Measurements from ENCODE around the gene NUP205. TPM values are rescaled to one million over a fixed set of nuclear protein-coding genes. Genes with fewer than 3 reads are reported as not detected.
A peak's percentile ranks its signal among the peaks of the same experiment; 100 is the strongest.

NUP205 gene
- total RNA-seq, 2 experiments from 2014 or later, result 84.8 to 92.7 TPM

GRCh38 chr7:135523146-135523545, 34.6 kb upstream of the NUP205 start:
- H3K4me3 Mint-ChIP-seq, result no peak overlapping the region
- DNase-seq, result no peak
- H3K9me3 Mint-ChIP-seq, result no peaks in the 10 kb centered on the region
- H3K4me1 Mint-ChIP-seq, result no peaks in the 10 kb centered on the region
- H3K36me3 Mint-ChIP-seq, result peaks cover 1% of the 10 kb centered on the region
- POLR2A ChIA-PET, result no interaction called here
- H3K27ac Mint-ChIP-seq, result no peak overlapping the region
- peaks cover 4% of the 10 kb centered on the region for H3K27me3 Mint-ChIP-seq
- ATAC-seq (ENCODE audit: low read depth), result no peak

- Mint-ChIP-seq H3K9me3 (no peaks in the 10 kb centered on the region), H3K4me1 (no peaks in the 10 kb centered on the region), H3K4me3 (no peak overlapping the region), H3K27me3 (peaks cover 12% of the 10 kb centered on the region), H3K36me3 (peaks cover 1% of the 10 kb centered on the region), H3K27ac (no peak overlapping the region)
- DNase-seq, result no peak
- POLR2A ChIA-PET, result no interaction called here
- no peak for ATAC-seq (ENCODE audit: low read depth)
These were observed 32.3 kb upstream of the NUP205 start for GRCh38 chr7:135525426-135525825.

- Mint-ChIP-seq H3K27ac (no peak overlapping the region), H3K4me1 (no peaks in the 10 kb centered on the region), H3K27me3 (peaks cover 14% of the 10 kb centered on the region), H3K9me3 (no peaks in the 10 kb centered on the region), H3K4me3 (no peak overlapping the region), H3K36me3 (peaks cover 1% of the 10 kb centered on the region)
- ATAC-seq (ENCODE audit: low read depth), result no peak
- DNase-seq, result no peak
- POLR2A ChIA-PET, result no interaction called here
These were observed 30.7 kb upstream of the NUP205 start for GRCh38 chr7:135527025-135527424.

- POLR2A ChIA-PET, result no interaction called here
- Mint-ChIP-seq H3K4me1 (peaks cover 2% of the 10 kb centered on the region), H3K9me3 (no peaks in the 10 kb centered on the region), H3K36me3 (no peaks in the 10 kb centered on the region), H3K4me3 (no peak overlapping the region), H3K27me3 (peaks cover 24% of the 10 kb centered on the region), H3K27ac (no peak overlapping the region)
- ATAC-seq (ENCODE audit: low read depth), result no peak
- no peak for DNase-seq
These were observed 21.6 kb upstream of the NUP205 start for GRCh38 chr7:135536150-135536549.

GRCh38 chr7:135537453-135537852, 20.3 kb upstream of the NUP205 start:
- Mint-ChIP-seq H3K4me3 (no peak overlapping the region), H3K27me3 (peaks cover 19% of the 10 kb centered on the region), H3K4me1 (peaks cover 2% of the 10 kb centered on the region), H3K9me3 (no peaks in the 10 kb centered on the region), H3K27ac (no peak overlapping the region), H3K36me3 (no peaks in the 10 kb centered on the region)
- ATAC-seq (ENCODE audit: low read depth) (no peak), DNase-seq (no peak)
- POLR2A ChIA-PET, result interaction anchor here (0.6 kb wide), 1 partner anchor 59 kb away, joined by 4 read pairs; no protein-coding TSS in a partner anchor

GRCh38 chr7:135537905-135538304, 19.8 kb upstream of the NUP205 start:
- H3K9me3 Mint-ChIP-seq, result no peaks in the 10 kb centered on the region
- DNase-seq, result no peak
- no peak overlapping the region for H3K4me3 Mint-ChIP-seq
- peaks cover 2% of the 10 kb centered on the region for H3K4me1 Mint-ChIP-seq
- H3K27me3 Mint-ChIP-seq, result peaks cover 17% of the 10 kb centered on the region
- POLR2A ChIA-PET, result interaction anchor here (0.6 kb wide), 1 partner anchor 58 kb away, joined by 4 read pairs; no protein-coding TSS in a partner anchor
- no peaks in the 10 kb centered on the region for H3K36me3 Mint-ChIP-seq
- no peak overlapping the region for H3K27ac Mint-ChIP-seq
- ATAC-seq (ENCODE audit: low read depth), result no peak

GRCh38 chr7:135538376-135538775, 19.3 kb upstream of the NUP205 start:
- Mint-ChIP-seq H3K4me3 (no peak overlapping the region), H3K27me3 (peaks cover 17% of the 10 kb centered on the region), H3K9me3 (no peaks in the 10 kb centered on the region), H3K27ac (no peak overlapping the region), H3K36me3 (no peaks in the 10 kb centered on the region), H3K4me1 (peaks cover 2% of the 10 kb centered on the region)
- DNase-seq, result no peak
- POLR2A ChIA-PET, result interaction anchor here (0.6 kb wide), 1 partner anchor 58 kb away, joined by 4 read pairs; no protein-coding TSS in a partner anchor
- ATAC-seq (ENCODE audit: low read depth), result no peak

- ATAC-seq (ENCODE audit: low read depth) (no peak), DNase-seq (no peak)
- no peaks in the 10 kb centered on the region for H3K36me3 Mint-ChIP-seq
- no peak overlapping the region for H3K27ac Mint-ChIP-seq
- H3K4me1 Mint-ChIP-seq, result peaks cover 2% of the 10 kb centered on the region
- no peak overlapping the region for H3K4me3 Mint-ChIP-seq
- H3K9me3 Mint-ChIP-seq, result no peaks in the 10 kb centered on the region
- peaks cover 13% of the 10 kb centered on the region for H3K27me3 Mint-ChIP-seq
- POLR2A ChIA-PET, result interaction anchor here (0.6 kb wide), 1 partner anchor 9 kb away, joined by 4 read pairs; no protein-coding TSS in a partner anchor
These were observed 18.1 kb upstream of the NUP205 start for GRCh38 chr7:135539629-135540028.

- H3K36me3 Mint-ChIP-seq, result no peaks in the 10 kb centered on the region
- H3K9me3 Mint-ChIP-seq, result no peaks in the 10 kb centered on the region
- POLR2A ChIA-PET, result no interaction called here
- H3K27ac Mint-ChIP-seq, result no peak overlapping the region
- DNase-seq, result no peak
- H3K27me3 Mint-ChIP-seq, result peaks cover 13% of the 10 kb centered on the region
- no peak for ATAC-seq (ENCODE audit: low read depth)
- H3K4me3 Mint-ChIP-seq, result no peak overlapping the region
- H3K4me1 Mint-ChIP-seq, result peaks cover 2% of the 10 kb centered on the region
These were observed 16.7 kb upstream of the NUP205 start for GRCh38 chr7:135541029-135541428.

- H3K4me3 Mint-ChIP-seq, result no peak overlapping the region
- H3K27me3 Mint-ChIP-seq, result peaks cover 12% of the 10 kb centered on the region
- DNase-seq, result no peak
- no peak overlapping the region for H3K27ac Mint-ChIP-seq
- peaks cover 2% of the 10 kb centered on the region for H3K4me1 Mint-ChIP-seq
- H3K9me3 Mint-ChIP-seq, result no peaks in the 10 kb centered on the region
- H3K36me3 Mint-ChIP-seq, result no peaks in the 10 kb centered on the region
- POLR2A ChIA-PET, result no interaction called here
- no peak for ATAC-seq (ENCODE audit: low read depth)
These were observed 7.5 kb upstream of the NUP205 start for GRCh38 chr7:135550196-135550595.

- no peak overlapping the region for H3K4me3 Mint-ChIP-seq
- POLR2A ChIA-PET, result no interaction called here
- DNase-seq (no peak), ATAC-seq (ENCODE audit: low read depth) (no peak)
- H3K27me3 Mint-ChIP-seq, result peaks cover 8% of the 10 kb centered on the region
- no peak overlapping the region for H3K27ac Mint-ChIP-seq
- no peaks in the 10 kb centered on the region for H3K9me3 Mint-ChIP-seq
- H3K36me3 Mint-ChIP-seq, result no peaks in the 10 kb centered on the region
- H3K4me1 Mint-ChIP-seq, result peaks cover 6% of the 10 kb centered on the region
These were observed 5.6 kb upstream of the NUP205 start for GRCh38 chr7:135552148-135552547.

GRCh38 chr7:135553346-135553745, 4.4 kb upstream of the NUP205 start:
- no peaks in the 10 kb centered on the region for H3K9me3 Mint-ChIP-seq

GRCh38 chr7:135558337-135558767, 635 bp downstream of the NUP205 start:
- ATAC-seq (ENCODE audit: low read depth) (peak; percentile 74), DNase-seq (peak; percentile 61)
- H3K36me3 Mint-ChIP-seq, result peaks cover 14% of the 10 kb centered on the region
- H3K27me3 Mint-ChIP-seq, result no peaks in the 10 kb centered on the region
- peaks cover 22% of the 10 kb centered on the region for H3K4me1 Mint-ChIP-seq
- H3K27ac Mint-ChIP-seq, result no peak overlapping the region
- POLR2A ChIA-PET, result interaction anchor here (0.9 to 1.5 kb wide), 3 partner anchors 12 to 47 kb away, joined by 3 to 4 read pairs (median 3); no protein-coding TSS in a partner anchor
- no peak overlapping the region for H3K4me3 Mint-ChIP-seq
- H3K9me3 Mint-ChIP-seq, result no peaks in the 10 kb centered on the region

More at GRCh38 chr7:135553346-135553745, 4.4 kb upstream of the NUP205 start:
- DNase-seq, result no peak
- POLR2A ChIA-PET, result no interaction called here
- Mint-ChIP-seq H3K4me3 (no peak overlapping the region), H3K27ac (no peak overlapping the region), H3K36me3 (no peaks in the 10 kb centered on the region), H3K4me1 (peaks cover 6% of the 10 kb centered on the region), H3K27me3 (peaks cover 5% of the 10 kb centered on the region)
- no peak for ATAC-seq (ENCODE audit: low read depth)

- Mint-ChIP-seq H3K36me3 (peaks cover 14% of the 10 kb centered on the region), H3K4me1 (peaks cover 24% of the 10 kb centered on the region)
These were observed 1.2 kb downstream of the NUP205 start for GRCh38 chr7:135558881-135559280.

More at GRCh38 chr7:135558881-135559280, 1.2 kb downstream of the NUP205 start:
- DNase-seq, result no peak
- Mint-ChIP-seq H3K9me3 (no peaks in the 10 kb centered on the region), H3K4me3 (no peak overlapping the region), H3K27ac (no peak overlapping the region), H3K27me3 (no peaks in the 10 kb centered on the region)
- no peak for ATAC-seq (ENCODE audit: low read depth)
- POLR2A ChIA-PET, result interaction anchor here (0.9 to 1.5 kb wide), 3 partner anchors 11 to 48 kb away, joined by 3 to 4 read pairs (median 3); no protein-coding TSS in a partner anchor
